ENCODE data around the gene BST2. TPM values are rescaled to one million over a fixed set of nuclear protein-coding genes. Genes with fewer than 3 reads are reported as not detected.

The BST2 gene
- total and polyA plus RNA-seq, 9 of the 15 experiments (the other 6 are each of a cell fraction or from before 2014, with no cell fraction given), result 11.2 to 232 (median 151) TPM

DNA sequence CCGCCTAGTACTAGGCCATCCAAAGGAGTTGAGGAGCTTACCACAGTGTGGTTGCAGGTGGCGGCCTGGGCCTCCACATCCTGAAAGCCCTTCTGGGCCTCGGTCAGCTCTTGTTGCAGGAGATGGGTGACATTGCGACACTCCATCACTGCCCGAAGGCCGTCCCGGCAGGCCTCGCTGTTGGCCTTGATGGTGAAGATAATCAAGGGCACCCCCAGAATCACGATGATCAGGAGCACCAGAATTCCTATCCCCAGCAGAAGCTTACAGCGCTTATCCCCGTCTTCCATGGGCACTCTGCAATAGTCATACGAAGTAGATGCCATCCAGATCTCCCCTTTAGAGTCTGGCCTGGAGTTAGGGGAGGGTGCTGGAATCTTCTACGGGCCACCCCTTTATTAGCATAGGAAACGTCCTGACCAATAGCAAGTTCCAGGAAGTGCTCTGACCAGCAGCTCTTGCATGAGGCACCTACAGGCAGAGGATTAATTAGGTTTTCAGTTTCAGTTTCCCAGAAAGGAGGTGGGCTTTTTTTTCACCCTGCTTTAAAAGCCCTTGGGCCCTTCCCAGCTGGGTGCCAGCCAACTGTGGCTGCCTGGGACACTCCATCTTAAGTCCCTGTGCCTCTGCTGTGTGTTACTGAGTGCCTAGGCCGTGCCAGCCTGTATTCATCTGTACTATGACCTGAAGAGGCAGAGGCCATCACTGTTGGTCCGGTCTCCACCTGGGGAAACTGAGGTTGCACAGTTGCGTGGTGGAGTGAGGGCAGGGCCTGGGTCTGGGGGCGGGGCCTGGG lies at the start of gene BST2 (continued):
- TF ChIP-seq, protein P1, sequence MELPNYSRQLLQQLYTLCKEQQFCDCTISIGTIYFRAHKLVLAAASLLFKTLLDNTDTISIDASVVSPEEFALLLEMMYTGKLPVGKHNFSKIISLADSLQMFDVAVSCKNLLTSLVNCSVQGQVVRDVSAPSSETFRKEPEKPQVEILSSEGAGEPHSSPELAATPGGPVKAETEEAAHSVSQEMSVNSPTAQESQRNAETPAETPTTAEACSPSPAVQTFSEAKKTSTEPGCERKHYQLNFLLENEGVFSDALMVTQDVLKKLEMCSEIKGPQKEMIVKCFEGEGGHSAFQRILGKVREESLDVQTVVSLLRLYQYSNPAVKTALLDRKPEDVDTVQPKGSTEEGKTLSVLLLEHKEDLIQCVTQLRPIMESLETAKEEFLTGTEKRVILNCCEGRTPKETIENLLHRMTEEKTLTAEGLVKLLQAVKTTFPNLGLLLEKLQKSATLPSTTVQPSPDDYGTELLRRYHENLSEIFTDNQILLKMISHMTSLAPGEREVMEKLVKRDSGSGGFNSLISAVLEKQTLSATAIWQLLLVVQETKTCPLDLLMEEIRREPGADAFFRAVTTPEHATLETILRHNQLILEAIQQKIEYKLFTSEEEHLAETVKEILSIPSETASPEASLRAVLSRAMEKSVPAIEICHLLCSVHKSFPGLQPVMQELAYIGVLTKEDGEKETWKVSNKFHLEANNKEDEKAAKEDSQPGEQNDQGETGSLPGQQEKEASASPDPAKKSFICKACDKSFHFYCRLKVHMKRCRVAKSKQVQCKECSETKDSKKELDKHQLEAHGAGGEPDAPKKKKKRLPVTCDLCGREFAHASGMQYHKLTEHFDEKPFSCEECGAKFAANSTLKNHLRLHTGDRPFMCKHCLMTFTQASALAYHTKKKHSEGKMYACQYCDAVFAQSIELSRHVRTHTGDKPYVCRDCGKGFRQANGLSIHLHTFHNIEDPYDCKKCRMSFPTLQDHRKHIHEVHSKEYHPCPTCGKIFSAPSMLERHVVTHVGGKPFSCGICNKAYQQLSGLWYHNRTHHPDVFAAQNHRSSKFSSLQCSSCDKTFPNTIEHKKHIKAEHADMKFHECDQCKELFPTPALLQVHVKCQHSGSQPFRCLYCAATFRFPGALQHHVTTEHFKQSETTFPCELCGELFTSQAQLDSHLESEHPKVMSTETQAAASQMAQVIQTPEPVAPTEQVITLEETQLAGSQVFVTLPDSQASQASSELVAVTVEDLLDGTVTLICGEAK (IDR thresholded peaks at IDR 0.05), result no peak
- TF ChIP-seq, protein P1 (CRISPR knock-in tag; IDR thresholded peaks at IDR 0.05), result no peak
- TF ChIP-seq, protein P2, sequence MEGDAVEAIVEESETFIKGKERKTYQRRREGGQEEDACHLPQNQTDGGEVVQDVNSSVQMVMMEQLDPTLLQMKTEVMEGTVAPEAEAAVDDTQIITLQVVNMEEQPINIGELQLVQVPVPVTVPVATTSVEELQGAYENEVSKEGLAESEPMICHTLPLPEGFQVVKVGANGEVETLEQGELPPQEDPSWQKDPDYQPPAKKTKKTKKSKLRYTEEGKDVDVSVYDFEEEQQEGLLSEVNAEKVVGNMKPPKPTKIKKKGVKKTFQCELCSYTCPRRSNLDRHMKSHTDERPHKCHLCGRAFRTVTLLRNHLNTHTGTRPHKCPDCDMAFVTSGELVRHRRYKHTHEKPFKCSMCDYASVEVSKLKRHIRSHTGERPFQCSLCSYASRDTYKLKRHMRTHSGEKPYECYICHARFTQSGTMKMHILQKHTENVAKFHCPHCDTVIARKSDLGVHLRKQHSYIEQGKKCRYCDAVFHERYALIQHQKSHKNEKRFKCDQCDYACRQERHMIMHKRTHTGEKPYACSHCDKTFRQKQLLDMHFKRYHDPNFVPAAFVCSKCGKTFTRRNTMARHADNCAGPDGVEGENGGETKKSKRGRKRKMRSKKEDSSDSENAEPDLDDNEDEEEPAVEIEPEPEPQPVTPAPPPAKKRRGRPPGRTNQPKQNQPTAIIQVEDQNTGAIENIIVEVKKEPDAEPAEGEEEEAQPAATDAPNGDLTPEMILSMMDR (IDR thresholded peaks at IDR 0.05 in 2 of 3, conservative IDR thresholded peaks at IDR 0.05 in 1 of 3; ENCODE audit: insufficient read depth in 2 of 3, low read depth in 1 of 3, low read length in 3 of 3), result no peak
- TF ChIP-seq DLX4 (CRISPR knock-in tag; IDR thresholded peaks at IDR 0.05) (no peak), ZNF778 (CRISPR knock-in tag; IDR thresholded peaks at IDR 0.05) (no peak), SRSF9 (IDR thresholded peaks at IDR 0.05; ENCODE audit: borderline replicate concordance, low read depth, low read length) (no peak), NFIC (IDR thresholded peaks at IDR 0.05) (peak; percentile 82), JUN (IDR thresholded peaks at IDR 0.05; ENCODE audit: borderline replicate concordance, low read depth, low read length) (0 out of 2 replicates have a peak, but pooled peaks have one; percentile 20), JUN (CRISPR knock-in tag; IDR thresholded peaks at IDR 0.05; ENCODE audit: borderline replicate concordance) (0 out of 2 replicates have a peak, but pooled peaks have one; percentile 34), SUPT5H (IDR thresholded peaks at IDR 0.05) (peak; percentile 83), RBM15 (IDR thresholded peaks at IDR 0.05; ENCODE audit: insufficient read depth, low read length) (no peak)
- TF ChIP-seq, protein P3, sequence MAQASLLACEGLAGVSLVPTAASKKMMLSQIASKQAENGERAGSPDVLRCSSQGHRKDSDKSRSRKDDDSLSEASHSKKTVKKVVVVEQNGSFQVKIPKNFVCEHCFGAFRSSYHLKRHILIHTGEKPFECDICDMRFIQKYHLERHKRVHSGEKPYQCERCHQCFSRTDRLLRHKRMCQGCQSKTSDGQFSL (CRISPR knock-in tag; IDR thresholded peaks at IDR 0.05), result 0 out of 2 replicates have a peak, but pooled peaks have one; percentile 22
- TF ChIP-seq, protein P3 (tag; IDR thresholded peaks at IDR 0.05), result no peak
